Suppressor macrophage treated with lipopolysaccharide for 1 hour (primary cell): ENCODE measurements around the gene PPP1R13L.

ENCODE experiments used
- DNase-seq, 3 donors: peaks; one replicate each; pipeline ENCODE4 v3.0.0-alpha.2; 2020 to 2022

PPP1R13L gene

DNA sequence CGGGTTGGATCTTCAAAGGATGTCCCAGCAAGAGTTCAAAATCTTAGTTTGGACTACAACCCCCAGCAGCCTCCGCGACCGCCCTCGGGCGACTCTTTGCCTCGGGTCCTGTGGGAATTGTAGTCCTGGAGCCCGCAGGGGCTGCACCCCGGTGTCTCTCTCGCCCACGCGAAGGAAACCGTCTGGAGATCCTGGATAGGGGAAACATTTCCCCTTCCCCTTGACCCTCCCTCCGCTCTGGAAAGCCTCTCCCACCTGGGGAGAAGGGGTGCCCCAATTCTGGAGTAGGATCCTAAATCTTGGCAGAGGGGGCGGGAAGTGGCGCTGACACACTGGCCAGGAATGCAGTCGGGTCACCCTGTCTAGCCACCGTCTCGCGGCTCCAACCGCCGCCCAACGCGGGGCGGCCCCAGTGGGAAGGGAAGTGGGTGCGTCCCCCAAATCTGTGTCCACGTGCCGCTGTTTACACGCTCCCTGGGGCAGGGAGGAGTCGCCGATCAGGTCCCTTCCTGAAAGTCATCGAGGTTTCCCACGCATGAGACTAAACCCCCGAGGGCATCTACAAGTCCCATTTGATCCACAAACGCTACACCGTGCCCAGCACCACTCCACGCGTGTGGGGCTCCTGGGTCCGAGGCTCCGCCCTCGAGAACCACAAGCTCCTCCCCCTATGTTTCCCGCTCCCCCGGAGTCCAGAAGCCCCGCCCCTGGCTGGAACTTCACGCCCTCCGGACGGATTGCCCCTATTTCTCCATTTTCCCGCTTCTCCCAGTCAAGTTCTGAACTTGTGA is 761 bp upstream of the PPP1R13L start:
- peak; percentile 85 to 91 (median 86) for DNase-seq

DNA sequence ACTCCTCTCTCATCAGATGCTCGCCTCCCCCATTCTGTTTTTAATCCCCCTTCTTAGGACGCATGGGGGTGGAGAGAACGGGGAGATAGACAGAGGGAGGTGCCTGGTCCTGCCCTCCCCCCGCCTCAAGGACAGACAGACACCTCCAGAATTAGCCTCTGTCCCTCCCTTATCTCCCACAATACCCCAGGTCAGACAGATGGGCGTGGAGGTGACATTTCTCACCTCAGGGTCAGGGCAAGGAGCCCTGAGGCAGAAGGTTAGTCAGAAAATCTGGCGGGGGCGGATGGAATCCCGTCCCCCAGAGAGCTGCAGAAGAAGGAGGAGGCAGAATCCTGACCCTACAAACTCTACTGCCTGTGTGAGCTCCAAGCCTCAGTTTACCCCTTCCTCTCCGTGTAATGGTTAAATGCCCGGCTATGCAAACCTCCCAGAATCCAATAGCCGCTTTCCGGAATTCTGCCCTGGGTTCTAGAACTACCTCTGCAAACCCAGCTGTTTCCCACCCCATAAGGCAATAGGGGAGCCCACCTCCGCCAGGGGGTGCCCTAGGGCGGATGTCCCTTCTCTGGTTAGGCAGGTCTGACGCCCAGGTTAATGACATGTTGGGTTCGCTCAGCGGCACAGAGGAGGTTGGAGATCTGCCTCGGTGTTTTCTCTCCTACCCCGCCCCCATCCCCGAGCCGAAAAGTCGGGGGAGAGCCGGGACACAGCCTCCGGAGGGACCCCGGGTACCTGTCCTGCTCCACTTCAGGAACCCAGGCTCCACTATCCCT is 900 bp downstream of the PPP1R13L start:
- peak in 1 of 3 donors; percentile 54 for DNase-seq

DNA sequence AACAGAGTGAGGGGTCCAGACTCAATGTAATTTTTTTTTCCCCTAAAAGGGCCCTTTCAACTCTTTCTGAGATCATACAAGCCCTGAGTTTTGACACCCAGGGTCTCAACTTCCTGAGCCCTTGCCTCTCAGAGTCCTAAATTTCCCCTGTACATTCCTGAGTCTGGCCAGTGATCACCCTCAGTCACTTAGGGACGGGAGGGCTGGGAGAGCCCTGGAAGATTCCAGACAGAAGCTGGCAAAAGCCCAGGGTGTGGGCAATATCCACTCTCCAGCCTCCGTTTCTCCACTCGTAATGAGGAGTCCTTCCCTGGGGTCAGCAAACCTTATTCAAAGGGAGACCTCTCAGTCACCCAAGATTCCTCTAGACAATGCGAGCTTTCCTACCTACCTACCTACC is 1.6 kb downstream of the PPP1R13L start:
- DNase-seq = no peak

DNA sequence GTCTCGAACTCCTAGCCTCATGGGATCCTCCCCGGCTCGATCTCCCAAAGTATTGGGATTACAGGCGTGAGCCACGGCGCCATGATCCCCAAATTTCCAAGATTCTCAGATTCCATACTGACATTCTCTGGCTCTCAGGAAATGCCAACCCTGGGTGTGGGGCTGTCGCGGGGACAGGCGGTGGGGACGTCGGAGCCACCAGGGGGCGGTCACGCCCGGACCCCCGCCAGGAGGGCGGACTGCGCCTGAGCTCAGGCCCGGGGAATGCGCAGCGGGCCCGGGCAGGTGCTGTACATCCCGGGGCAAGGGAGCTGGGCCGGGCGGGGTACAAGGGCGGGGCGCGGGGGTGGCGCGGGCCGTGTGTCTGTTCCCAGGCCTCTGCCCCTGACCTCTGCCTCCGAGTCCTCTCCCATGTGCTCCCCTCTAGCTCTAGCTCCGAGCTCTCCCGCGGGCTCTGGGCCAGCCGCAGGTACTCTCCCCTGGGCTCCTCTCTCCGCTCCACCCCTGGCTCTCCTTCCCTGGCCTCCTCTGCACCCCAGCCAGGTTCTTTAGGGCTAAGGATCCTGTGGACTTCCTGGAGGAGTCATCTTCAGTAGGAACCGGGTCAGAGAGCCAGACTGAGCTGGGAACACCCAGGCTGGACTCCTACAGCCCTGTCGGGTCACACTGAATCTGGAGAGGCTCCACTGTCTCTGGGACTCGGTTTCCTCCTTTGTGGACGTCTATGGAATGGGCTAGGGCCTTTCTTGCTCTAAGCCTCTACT is 2.4 kb downstream of the PPP1R13L start:
- DNase-seq = peak; percentile 31 to 69 (median 42)

DNA sequence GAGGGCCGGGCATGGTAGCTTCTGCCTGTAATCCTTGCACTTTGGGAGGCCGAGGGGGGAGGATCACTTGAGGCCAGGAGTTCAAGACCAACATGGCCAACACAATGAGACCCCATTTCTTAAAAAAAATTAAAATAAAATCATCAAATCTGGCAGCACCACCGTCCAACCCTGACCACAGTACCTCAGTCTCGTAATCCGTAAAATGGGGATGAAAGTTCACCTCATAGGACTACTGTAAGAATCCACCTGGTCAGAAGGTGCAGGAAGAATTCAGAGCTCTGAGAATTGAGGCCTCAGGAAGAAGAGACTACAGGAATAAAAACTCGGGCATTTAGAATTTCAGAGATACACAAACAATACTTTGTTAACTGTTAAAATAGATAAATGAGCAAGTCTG is 3.1 kb downstream of the PPP1R13L start:
- no peak for DNase-seq

DNA sequence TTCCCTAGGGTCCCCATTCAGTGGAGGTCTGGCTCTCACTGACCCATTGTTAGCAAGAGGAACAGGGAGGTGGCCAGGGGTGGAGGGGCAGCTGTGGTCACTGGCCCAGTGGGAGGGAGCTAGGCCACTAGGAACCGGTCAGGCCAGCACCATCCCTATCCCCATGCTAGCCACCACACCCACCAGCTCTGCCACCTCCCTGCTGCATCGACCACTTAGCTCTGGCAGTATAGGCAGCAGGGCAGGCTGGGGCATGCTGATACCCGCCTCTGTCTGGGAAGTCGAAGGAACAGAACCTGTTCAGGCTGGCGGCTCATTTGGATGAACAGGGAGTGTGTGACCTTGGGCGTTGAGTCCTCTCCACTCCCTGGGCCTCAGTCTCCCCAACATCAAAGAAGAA is 4.7 kb downstream of the PPP1R13L start:
- DNase-seq = no peak

DNA sequence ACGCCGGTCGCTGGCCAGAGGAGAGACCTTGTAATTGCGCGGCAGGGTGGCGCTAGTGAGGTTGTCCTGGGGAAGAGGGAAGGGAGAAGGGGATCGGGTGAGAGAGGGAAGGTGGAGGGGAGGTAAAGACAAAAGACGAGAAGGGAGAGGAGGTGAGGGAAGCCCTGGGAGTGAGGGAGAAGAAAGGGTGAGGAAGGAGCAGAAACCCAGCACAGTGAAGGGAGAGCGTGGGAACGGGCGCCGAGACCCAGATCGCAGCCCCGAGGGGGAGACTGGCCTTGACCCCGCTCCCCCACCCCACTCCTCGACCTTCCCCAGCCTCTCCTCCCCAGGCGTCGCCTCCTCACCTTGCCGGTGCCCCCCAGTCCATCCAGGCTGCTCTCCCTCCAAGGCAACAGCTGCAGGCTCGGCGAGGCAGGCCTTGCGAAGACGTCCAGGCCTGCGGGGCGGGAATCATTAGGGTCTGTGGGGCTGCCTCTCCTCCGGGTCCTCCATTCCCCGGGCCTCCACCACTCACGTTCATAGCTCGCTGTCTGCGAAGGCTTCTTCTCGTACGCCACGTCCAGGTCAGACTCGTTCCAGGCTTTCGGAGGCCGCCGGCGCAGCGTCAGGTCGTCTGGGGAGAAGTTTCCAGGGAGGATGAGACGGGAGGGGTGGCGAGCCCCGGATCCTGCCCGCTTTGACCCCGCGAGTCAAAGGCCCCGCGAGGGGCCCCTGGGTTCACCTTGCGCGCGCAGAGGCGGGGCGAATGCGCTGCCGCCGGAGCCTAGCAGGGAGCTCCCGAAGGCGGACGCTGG is 8.8 kb downstream of the PPP1R13L start:
- DNase-seq = peak in 2 of 3 donors; percentile 37 to 42

DNA sequence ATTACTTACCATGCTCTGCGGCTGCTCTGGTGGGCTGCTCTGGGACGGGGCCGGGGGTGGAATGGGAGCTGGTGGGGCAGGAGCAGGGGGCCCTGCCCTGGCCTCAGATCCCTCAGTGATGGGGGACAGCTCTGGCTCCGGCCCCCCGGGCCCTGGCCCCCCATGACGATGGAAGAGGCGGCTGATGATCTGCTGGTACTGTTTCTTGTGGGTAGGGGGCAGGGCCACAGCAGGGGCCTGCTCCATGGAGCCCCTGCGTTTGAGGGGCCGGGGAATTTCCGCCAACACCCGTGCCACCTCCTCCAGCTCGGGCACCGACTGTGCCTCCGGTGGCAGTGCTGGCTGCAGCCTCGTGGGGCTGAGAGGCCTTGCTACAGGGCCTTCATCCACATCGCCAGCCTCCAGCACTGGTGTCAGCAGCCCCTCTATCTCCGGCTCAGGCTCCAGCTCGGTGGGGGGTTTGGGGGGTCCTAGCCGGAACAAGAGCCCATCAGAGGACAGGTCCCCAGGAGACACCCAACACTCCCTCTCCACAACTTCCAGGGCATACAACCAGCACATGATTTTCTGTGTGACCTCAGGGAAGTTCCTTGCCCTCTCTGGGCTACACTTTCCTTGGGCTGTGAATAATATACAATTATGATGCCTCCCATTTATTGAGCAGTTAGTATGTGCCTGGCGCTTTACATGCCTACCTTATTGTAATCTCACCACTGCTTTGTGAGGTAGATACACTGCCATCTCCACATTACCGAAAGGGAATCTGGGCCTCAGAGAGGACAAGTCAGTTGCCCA is 12.8 kb downstream of the PPP1R13L start:
- no peak for DNase-seq

DNA sequence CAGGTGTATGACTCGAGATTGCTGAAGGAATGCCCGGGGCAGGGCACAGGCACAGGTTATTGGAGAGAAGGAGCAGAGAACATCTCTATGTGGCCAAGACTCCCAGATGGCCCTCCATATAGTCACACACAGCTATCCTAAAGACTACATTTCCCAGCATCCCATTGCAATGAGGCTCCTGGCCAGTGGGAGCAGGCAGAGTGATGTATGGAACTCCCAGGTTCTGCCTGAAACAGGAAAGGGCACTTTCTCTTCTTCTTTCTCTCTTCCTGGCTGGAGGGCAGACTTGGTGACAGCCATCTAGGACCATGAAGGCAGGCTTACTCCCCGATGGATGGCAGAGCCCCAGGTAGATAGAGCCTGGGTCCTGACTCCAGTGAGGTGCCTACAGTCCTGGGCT is 13.5 kb downstream of the PPP1R13L start:
- DNase-seq = peak; percentile 41 to 50 (median 49)

DNA sequence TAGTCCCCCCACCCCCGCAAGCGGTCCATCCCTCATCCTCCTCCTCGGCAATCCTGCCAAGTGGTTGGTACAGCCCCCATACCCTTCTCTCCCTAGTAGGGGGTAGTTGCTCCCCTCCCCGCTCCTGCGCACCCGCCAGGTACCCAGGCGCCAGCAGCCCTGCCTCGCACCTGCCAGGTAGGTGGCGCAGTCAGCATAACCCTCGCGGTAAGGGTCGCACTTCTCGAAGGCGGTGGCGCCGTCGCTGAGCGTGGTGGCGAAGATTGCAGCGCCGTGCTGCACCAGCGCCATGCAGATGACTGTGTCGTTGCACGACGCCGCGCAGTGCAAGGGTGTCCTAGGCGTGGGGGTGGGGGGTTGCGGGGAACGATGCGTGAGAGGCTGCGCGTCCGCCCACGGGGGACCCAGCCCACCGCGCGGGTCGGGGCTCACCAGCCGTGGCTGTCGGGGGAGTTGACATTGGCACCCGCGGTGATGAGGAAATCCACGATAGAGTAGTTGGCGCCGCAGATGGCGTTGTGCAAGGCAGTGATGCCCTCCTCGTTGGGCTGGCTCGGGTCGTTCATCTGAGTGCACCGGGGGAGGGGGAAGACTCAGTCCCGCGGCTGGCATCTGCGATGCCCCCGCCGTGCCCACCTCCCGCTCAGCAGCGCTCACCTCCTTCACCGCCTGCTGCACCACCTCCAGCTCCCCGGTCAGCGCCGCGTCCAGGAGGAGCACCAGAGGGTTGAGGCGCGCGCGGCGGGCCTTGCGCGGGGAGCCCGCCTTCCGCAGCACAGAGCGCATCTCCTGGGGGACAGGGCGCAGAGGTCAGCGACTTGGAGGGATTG is 19.3 kb downstream of the PPP1R13L start:
- no peak for DNase-seq

DNA sequence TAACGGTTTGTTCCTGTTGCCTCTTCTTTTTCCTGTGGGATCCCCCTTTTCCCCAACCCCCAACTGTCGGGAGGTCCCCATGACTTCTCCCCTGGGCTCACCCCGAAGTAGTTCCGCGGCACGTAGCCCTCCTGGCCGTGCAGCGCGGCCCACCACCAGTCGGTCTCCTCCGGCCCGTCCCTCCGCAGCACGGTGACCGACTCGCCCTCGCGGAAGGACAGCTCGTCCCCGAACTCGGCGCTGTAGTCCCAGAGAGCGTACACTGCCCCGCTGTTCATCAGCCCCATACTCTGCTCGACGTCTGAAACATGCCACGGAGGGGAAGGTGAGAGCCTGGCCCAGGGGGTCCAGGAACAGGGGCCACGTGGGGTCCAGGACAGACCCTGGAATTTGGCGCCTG is 22.4 kb downstream of the PPP1R13L start:
- DNase-seq = no peak

DNA sequence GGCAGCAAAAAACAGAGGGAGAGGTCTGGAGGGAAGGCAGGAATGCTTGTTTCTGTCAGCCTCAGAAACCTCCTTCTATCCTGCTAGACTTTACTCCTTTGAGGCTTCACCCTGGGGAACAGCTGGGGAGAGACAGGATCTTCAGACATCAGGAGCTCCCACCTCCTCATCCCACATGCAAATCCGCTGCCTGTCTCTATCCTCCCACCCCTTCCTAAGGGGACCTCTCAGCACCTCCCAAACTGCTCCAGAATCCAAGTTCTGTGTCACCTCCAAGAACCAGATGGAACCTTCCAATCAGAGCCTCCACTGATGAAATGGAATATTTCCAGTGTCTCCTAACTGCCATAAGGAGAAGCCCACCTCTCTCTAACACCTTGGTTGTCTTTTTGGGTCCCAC is 24.8 kb downstream of the PPP1R13L start:
- no peak for DNase-seq

DNA sequence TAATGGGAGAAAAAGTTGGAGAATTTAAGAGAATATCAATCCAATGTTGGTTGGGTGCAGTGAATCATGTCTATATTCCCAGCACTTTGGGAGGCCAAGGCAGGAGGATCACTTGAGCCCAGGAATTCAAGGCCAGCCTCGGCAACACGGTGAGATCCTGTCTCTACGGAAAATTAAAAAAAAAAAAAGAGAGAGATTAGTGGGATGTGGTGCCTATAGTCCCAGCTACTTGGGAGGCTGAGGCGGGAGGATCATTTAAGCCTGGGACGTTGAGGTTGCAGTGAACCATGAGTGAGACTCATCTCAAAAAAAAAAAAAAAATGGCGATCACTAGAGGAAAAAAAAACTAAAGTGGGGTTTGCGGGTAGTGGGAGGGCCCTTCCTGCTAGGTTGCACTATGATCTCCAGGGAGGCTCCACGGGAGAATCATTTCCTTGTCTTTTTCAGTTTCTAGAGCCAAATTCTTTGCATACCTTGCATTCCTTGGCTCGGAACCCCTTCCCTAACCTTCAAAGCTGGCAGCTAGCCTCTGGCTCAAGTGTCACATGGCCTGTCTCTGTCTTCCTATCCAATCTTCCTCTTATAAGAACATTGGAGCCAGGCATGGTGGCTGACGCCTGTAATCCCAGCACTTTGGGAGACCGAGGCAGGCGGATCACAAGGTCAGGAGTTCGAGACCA is 28.7 kb downstream of the PPP1R13L start:
- DNase-seq = no peak

DNA sequence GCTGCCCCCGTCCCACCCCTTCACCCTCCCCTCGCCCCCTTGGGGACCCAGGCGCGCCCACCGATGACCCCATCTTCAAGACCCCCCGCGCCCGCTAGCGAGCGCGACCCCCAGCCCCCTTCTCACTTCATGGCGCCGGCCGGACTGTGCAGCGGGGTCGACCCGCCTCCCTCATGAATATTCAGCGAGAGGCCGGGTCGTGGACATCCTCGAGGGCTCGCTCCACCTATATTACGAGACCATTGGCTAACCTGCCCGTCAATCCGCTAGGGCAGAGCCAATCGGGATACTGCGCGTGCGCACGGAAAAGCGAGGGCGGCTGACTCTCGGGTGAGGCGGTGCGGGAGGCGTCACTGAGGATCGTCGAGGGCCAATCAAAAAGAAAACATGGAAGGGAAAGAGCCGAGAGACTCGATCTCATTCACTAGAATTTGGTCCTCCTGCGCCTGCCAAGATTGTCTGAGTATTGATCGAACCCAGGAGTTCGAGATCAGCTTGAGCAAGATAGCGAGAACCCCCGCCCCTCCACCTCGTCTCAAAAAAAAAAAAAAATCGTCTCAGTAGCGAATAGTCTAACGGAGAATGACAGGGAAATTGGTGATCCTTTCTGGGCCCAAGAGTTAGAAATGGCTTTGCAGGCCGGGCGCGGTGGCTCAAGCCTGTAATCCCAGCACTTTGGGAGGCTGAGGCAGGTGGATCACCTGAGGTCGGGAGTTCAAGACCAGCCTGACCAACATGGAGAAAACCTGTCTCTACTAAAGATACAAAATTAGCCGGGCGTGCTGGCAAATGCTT is 34.3 kb downstream of the PPP1R13L start, which contains the start of gene ERCC2:
Gene ERCC2, minus strand, starts transcription at position 164 of the 795 bp plus-strand sequence. Its CDS starts 33 bp downstream, at position 131.
- DNase-seq = peak; percentile 99 to 100 (median 100)

DNA sequence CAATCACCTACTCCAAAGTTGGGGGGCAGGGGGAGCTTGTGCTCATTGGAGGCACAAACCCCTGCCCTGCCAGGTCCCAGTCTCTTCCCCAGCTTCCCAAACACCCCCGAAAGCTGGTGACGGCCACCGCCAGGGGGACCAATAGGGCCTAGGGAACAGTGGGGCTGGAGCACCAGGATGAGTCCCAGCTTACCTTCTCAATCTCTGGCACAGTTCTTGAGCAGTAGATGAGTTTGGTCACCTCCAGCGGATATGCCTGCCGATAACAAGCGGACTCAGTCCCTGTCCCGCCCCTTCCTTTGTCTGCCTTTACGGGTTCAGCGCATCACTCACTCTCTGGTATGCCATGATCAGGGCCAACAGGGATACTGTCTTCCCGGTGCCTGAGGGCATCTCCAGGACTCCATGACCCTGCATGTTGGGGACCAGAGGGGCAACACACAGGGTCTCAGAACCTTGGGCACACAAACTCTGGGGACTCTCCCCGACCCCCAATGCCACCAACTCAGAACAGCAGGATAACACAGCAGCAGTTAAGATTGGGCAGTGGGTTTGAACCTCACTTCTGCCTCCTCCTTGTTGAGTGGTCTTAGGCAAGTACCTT is 36.0 kb downstream of the PPP1R13L start:
- no peak for DNase-seq

DNA sequence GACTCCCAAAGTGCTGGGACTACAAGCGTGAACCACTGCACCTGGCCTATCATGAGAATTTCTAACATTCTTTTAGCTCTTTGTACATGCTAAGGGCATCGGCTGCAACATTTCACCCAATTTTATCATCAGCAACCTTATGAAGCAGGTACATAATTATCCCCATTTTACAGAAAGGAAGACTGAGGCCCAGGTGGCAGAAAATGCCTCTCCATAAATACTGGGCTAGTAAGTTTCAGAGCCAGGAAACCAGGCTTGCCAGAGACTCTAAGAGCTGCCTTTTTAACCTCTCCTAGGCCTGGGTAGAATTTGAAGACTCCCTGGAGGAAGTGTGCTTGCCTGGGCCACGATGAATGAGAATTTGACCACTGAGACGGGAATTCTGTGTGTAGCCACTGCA is 36.7 kb downstream of the PPP1R13L start:
- no peak for DNase-seq

DNA sequence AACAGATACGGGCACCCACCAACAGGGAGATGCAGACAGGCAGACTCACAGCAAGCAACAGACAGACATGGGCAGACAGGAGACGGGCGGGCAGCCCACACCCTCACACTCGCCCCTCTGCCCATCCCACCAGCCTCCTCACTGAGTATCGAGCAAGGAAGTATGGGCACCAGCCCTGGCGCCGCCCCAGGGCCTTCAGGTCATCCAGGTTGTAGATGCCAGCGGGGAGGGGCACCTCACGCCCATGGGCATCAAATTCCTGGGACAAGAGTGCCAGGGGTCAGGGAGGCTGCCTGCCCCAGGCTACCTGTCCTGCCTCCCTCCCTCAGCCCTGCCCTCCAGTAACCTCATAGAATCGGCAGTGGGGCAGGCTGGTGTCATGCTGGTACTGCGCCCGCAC is 40.2 kb downstream of the PPP1R13L start:
- DNase-seq = no peak

DNA sequence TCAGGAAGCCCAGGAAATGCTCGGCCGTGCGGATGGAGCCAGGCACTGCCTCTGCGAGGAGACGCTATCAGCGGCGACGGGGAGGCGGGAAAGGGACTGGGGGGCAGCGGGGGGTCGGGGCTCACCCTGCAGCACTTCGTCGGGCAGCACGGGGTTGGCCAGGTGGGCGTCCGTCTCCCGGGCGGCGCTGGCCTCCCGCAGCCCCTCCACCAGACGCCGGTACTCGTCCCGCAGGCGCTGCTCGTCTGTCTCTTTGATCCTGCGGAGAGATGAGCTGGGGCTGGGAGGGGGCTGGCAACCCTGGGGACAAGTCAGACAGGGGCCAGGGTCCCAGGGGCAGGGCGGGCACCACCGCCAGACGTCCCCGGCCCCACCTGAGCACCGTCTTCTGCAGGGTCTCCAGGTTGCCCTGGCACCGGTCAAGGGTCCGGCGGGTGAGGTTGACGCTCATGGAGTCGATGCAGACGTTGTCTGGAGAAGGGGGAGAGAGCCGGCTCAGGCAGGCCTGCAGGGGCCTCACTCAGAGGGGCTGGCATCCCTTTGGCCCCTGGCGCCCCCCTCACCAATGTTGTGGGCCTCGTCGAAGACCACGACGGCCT is 40.9 kb downstream of the PPP1R13L start:
- no peak for DNase-seq
